H1 (cell line): ENCODE data around the gene NFKB1. TPM values are rescaled to one million over a fixed set of nuclear protein-coding genes. Genes with fewer than 3 reads are reported as not detected.

Source experiments
- CTCF ChIA-PET: fragments of 300-600 bp; sonication (Branson Sonifier 250); formaldehyde crosslinking; loops from one replicate; lab custom pipeline; 2021; ENCODE audit not compliant: partially characterized antibody; lab: Charles Lee
- POLR2A ChIA-PET: fragments of 300-600 bp; sonication (Branson Sonifier 250); formaldehyde crosslinking; loops from one replicate; lab custom pipeline; 2021; ENCODE audit warnings: inconsistent platforms; ENCODE audit not compliant: partially characterized antibody; lab: Charles Lee
- DNase-seq, 2 experiments: peaks; one replicate each; pipeline versions ENCODE4 v3.0.0 to v3.0.0-alpha.2; 2010 to 2022; ENCODE audit warnings: low spot score in 2 of 2, low read depth in 1 of 2, mixed read lengths in 1 of 2
- FAIRE-seq: peaks from 2 replicates; lab custom pipeline; 2011; peaks lifted over from hg19 to GRCh38; lab: Jason Lieb, UNC
- H2AFZ ChIP-seq: 2 replicates; pipeline ENCODE4 v1.8.1; 2012; ENCODE audit warnings: low read length, inconsistent platforms
- H2AK5ac ChIP-seq: 2 replicates; pipeline ENCODE4 v1.6.1; 2013; ENCODE audit warnings: low read depth, low read length
- H2BK120ac ChIP-seq: replicated peaks from 2 replicates; pipeline ENCODE3; 2013; ENCODE audit warnings: low read depth, low read length, inconsistent platforms
- H2BK12ac ChIP-seq: 2 replicates; pipeline ENCODE4 v1.6.1; 2013; ENCODE audit warnings: low read depth, low read length
- H2BK15ac ChIP-seq: 2 replicates; pipeline ENCODE4 v1.6.1; 2013; ENCODE audit warnings: low read length
- H2BK20ac ChIP-seq: 2 replicates; pipeline ENCODE4 v1.6.1; 2013; ENCODE audit warnings: low read length
- H2BK5ac ChIP-seq: 2 replicates; pipeline ENCODE4 v1.6.1; 2013; ENCODE audit warnings: low read depth, low read length
- H3K14ac ChIP-seq: 2 replicates; pipeline ENCODE4 v1.6.1; 2013; ENCODE audit warnings: inconsistent platforms; ENCODE audit not compliant: insufficient read length
- H3K18ac ChIP-seq: 2 replicates; pipeline ENCODE4 v1.6.1; 2013; ENCODE audit warnings: low read length; ENCODE audit errors: extremely low read depth
- H3K23ac ChIP-seq: 2 replicates; pipeline ENCODE4 v1.6.1; 2013; ENCODE audit warnings: inconsistent platforms; ENCODE audit not compliant: insufficient read length
- H3K23me2 ChIP-seq: 2 replicates; pipeline ENCODE4 v1.6.1; 2013; ENCODE audit warnings: low read depth, low read length
- H3K27ac ChIP-seq: 2 replicates; pipeline ENCODE4 v1.6.1; 2011; ENCODE audit warnings: low read depth, low read length, inconsistent platforms
- H3K27me3 ChIP-seq, 4 experiments: replicated peaks in 1 of 4; 1 replicate in 1 of 4; 2 replicates in 3 of 4; pipeline versions ENCODE4 v1.6.1 to v1.8.1; 2011 to 2013; ENCODE audit warnings: low read length in 3 of 4, mild to moderate bottlenecking in 3 of 4, inconsistent platforms in 2 of 4, mixed read lengths in 2 of 4, moderate library complexity in 1 of 4; ENCODE audit not compliant: control insufficient read depth in 3 of 4, insufficient read depth in 3 of 4; ENCODE audit errors: extremely low read depth in 1 of 4
- H3K36me3 ChIP-seq, 4 experiments: 2 replicates each; pipeline versions ENCODE4 v1.6.1 to v1.8.1; 2011 to 2013; ENCODE audit warnings: mild to moderate bottlenecking in 4 of 4, low read length in 3 of 4, moderate library complexity in 2 of 4, control low read depth in 1 of 4, inconsistent platforms in 1 of 4; ENCODE audit not compliant: insufficient read depth in 4 of 4, control insufficient read depth in 2 of 4
- H3K4ac ChIP-seq: replicated peaks from 2 replicates; pipeline ENCODE3; 2013; ENCODE audit warnings: low read length, low read depth, mixed read lengths, inconsistent platforms; ENCODE audit not compliant: insufficient read length
- H3K4me1 ChIP-seq, 4 experiments: replicated peaks in 1 of 4; 1 replicate in 1 of 4; 2 replicates in 3 of 4; pipeline versions ENCODE4 v1.6.1 to v1.8.1; 2011 to 2013; ENCODE audit warnings: low read length in 3 of 4, inconsistent platforms in 2 of 4, mixed read lengths in 1 of 4; ENCODE audit not compliant: insufficient read depth in 4 of 4, control insufficient read depth in 3 of 4
- H3K4me2 ChIP-seq, 2 experiments: 2 replicates each; pipeline versions ENCODE4 v1.6.1 to v1.8.1; 2011 to 2013; ENCODE audit warnings: low read depth in 2 of 2, low read length in 2 of 2, control low read depth in 1 of 2, inconsistent platforms in 1 of 2, mild to moderate bottlenecking in 1 of 2; ENCODE audit not compliant: insufficient read depth in 1 of 2
- H3K4me3 ChIP-seq, 4 experiments: fragments of 200-600, 300-600 bp in 1 of 4; sonication (generic), shearing (Covaris generic), sonication (Bioruptor Twin) in 1 of 4; 2 replicates each; pipeline versions ENCODE4 v1.5.1 to v1.8.1; 2011 to 2016; ENCODE audit warnings: low read length in 4 of 4, low read depth in 3 of 4, control low read depth in 2 of 4, inconsistent platforms in 2 of 4, mild to moderate bottlenecking in 2 of 4, mixed read lengths in 1 of 4, moderate library complexity in 1 of 4; ENCODE audit not compliant: insufficient read depth in 2 of 4; ENCODE audit errors: extremely low read depth in 1 of 4
- H3K56ac ChIP-seq: replicated peaks from 2 replicates; pipeline ENCODE3; 2013; ENCODE audit warnings: low read depth, mild to moderate bottlenecking, mixed read lengths, low read length, inconsistent platforms; ENCODE audit not compliant: insufficient read length
- H3K79me1 ChIP-seq: 2 replicates; pipeline ENCODE4 v1.6.1; 2013; ENCODE audit warnings: low read depth, low read length, control low read depth
- H3K79me2 ChIP-seq, 2 experiments: 2 replicates each; pipeline versions ENCODE4 v1.6.1 to v1.8.1; 2012 to 2013; ENCODE audit warnings: low read length in 2 of 2, mild to moderate bottlenecking in 2 of 2, inconsistent platforms in 1 of 2; ENCODE audit not compliant: insufficient read depth in 2 of 2, control insufficient read depth in 1 of 2
- H3K9ac ChIP-seq, 4 experiments: replicated peaks in 1 of 4; 1 replicate in 1 of 4; 2 replicates in 3 of 4; pipeline versions ENCODE4 v1.6.1 to v1.8.1; 2011 to 2013; ENCODE audit warnings: low read depth in 3 of 4, low read length in 3 of 4, control low read depth in 2 of 4, mild to moderate bottlenecking in 2 of 4, moderate library complexity in 2 of 4, inconsistent platforms in 1 of 4; ENCODE audit errors: extremely low read depth in 1 of 4
- H3K9me3 ChIP-seq, 2 experiments: 2 replicates each; pipeline versions ENCODE4 v1.6.1 to v1.8.1; 2012 to 2013; ENCODE audit warnings: mild to moderate bottlenecking in 2 of 2, moderate library complexity in 2 of 2, control low read depth in 1 of 2, inconsistent platforms in 1 of 2, low read depth in 1 of 2, low read length in 1 of 2, mixed read lengths in 1 of 2; ENCODE audit not compliant: insufficient read depth in 2 of 2
- H4K20me1 ChIP-seq, 2 experiments: replicated peaks in 1 of 2; 2 replicates each; pipeline versions ENCODE3 to v1.8.1; 2011 to 2013; ENCODE audit warnings: inconsistent platforms in 2 of 2, low read length in 2 of 2, mild to moderate bottlenecking in 1 of 2; ENCODE audit not compliant: insufficient read depth in 2 of 2, control insufficient read depth in 1 of 2
- H4K5ac ChIP-seq: 2 replicates; pipeline ENCODE4 v1.6.1; 2013; ENCODE audit warnings: low read length, low read depth, mixed read lengths, inconsistent platforms; ENCODE audit not compliant: insufficient read length
- H4K8ac ChIP-seq: 2 replicates; pipeline ENCODE4 v1.8.0; 2013; ENCODE audit warnings: mild to moderate bottlenecking, moderate library complexity, low read length, inconsistent platforms; ENCODE audit not compliant: insufficient read depth; ENCODE audit errors: extremely low read depth
- H4K91ac ChIP-seq: replicated peaks from 2 replicates; pipeline ENCODE3; 2013; ENCODE audit warnings: low read length, mixed read lengths, inconsistent platforms; ENCODE audit not compliant: insufficient read length
- CEBPB ChIP-seq: IDR thresholded peaks from 2 replicates; pipeline ENCODE4 v1.6.1; 2012; ENCODE audit warnings: low read depth, low read length
- KDM5A ChIP-seq: fragments of 200-600 bp; IDR thresholded peaks from 2 replicates; pipeline ENCODE4 v1.7.1; 2012; ENCODE audit warnings: mild to moderate bottlenecking, low read length, inconsistent platforms, mixed read lengths
- MAFK ChIP-seq: IDR thresholded peaks from 2 replicates; pipeline ENCODE4 v1.6.1; 2012; ENCODE audit warnings: low read depth, mild to moderate bottlenecking, improper control_type of control experiment, low read length
- RAD21 ChIP-seq, 2 experiments: IDR thresholded peaks in 1 of 2; conservative IDR thresholded peaks in 1 of 2; 2 replicates each; pipeline ENCODE4 v1.6.1; 2011; ENCODE audit warnings: low read depth in 2 of 2, low read length in 2 of 2, improper control_type of control experiment in 1 of 2, inconsistent platforms in 1 of 2, mild to moderate bottlenecking in 1 of 2, moderate library complexity in 1 of 2
- ZNF274 ChIP-seq: IDR thresholded peaks from 2 replicates; pipeline ENCODE4 v1.7.0; 2012; ENCODE audit warnings: low read length, borderline replicate concordance; ENCODE audit errors: extremely low read depth
- WGBS, 2 experiments: shearing (Covaris generic) in 1 of 2; methylation state at CpG; one replicate each; pipeline versions ENCODE4 v1.1.6 to v1.1.7; 2013 to 2015; ENCODE audit warnings: low lambda C conversion rate in 2 of 2, mixed read lengths in 2 of 2, inconsistent platforms in 1 of 2, low coverage in 1 of 2, missing lambda C conversion rate in 1 of 2; ENCODE audit not compliant: insufficient replicate concordance in 2 of 2, insufficient coverage in 1 of 2, insufficient read length in 1 of 2; ENCODE audit errors: extremely low coverage in 1 of 2, missing lambda C conversion rate in 1 of 2; 5-methylcytosine and 5-hydroxymethylcytosine counted together
- polyA plus RNA-seq, 7 experiments: library from polyadenylated mRNA; depleted of rRNA in 3 of 7; stranded (reverse) in 5 of 7; unstranded in 2 of 7; fragments of >200 nt in 5 of 7; fragments of 200-250 nt in 2 of 7; gene quantifications; 1 replicate in 5 of 7; 2 replicates in 1 of 7; 4 replicates in 1 of 7; pipeline versions ENCODE4 v1.2.1 to v1.2.3, GENCODE V29; 2011 to 2013; ENCODE audit warnings: missing spikeins in 2 of 7, mixed read lengths in 2 of 7
- total RNA-seq: library from RNA; stranded (reverse); fragmentation: NEBNext Ultra II Directional; extraction: Animal tissue kit (Norgen Biotek cat#: 25700); gene quantifications from 2 replicates; pipeline ENCODE4 v1.2.1, GENCODE V29; 2021
- TF ChIP-seq, protein P1 (sequence below): IDR thresholded peaks from 2 replicates; pipeline ENCODE4 v1.6.1; 2012; ENCODE audit warnings: inconsistent platforms

Gene NFKB1
- total and polyA plus RNA-seq, 2 of the 8 experiments (the other 6 are each of a cell fraction or from before 2014, with no cell fraction given), result 2.9 to 6.8 TPM

DNA sequence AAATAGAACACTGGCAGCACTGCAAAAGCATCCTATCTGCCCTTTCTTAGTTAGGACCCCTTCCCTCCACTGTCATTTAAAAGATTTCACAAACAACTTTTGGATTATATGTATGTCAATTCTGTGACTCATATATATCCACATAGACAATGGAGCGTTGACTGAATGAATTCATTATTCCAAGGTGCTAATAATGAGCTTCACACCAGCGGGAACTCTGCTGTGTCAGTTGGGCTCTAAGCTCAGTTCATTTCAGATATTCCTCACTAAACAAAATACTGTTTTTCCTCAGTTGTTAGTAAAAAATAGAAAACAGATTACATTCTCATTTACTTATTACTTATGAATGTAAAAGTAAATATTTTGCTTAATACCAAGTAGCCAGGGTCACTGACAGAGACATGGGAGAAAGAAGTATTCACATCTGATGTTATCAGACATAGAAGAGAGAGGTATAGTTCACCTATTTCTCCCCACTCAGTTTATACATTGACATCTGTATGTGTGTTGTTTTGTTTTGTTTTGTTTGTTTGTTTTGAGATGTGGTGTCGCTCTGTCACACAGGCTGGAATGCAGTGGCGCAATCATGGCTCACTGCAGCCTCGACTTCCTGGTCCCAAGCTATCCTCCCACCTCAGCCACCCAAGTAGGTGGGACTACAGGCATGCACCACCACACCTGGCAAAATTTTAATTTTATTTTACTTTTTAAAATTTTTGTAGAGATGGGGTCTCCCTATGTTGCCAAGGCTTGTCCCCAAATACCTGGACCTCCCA is 10.9 kb downstream of the NFKB1 start:
- no peak overlapping the region for H3K14ac ChIP-seq
- TF ChIP-seq, protein P1, sequence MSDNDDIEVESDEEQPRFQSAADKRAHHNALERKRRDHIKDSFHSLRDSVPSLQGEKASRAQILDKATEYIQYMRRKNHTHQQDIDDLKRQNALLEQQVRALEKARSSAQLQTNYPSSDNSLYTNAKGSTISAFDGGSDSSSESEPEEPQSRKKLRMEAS, result no peak
- TF ChIP-seq ZNF274 (no peak), MAFK (no peak), CEBPB (peak; percentile 21; the same call in 1 of the 2 replicates), RAD21 (IDR thresholded peaks at IDR 0.05 in 1 of 2, conservative IDR thresholded peaks at IDR 0.05 in 1 of 2; ENCODE audit: low read depth in 2 of 2, low read length in 2 of 2) (no peak), KDM5A (no peak)
- TF ChIP-seq, all 59 proteins: peak for 1
- H4K91ac ChIP-seq, result no peak overlapping the region
- POLR2A ChIA-PET, result no interaction called here
- H2BK120ac ChIP-seq, result no peak overlapping the region
- H3K79me2 ChIP-seq, result no peaks in the 10 kb centered on the region
- no peak overlapping the region for H4K5ac ChIP-seq
- H3K79me1 ChIP-seq, result no peaks in the 10 kb centered on the region
- no peak overlapping the region for H3K4me3 ChIP-seq
- no peak overlapping the region for H4K8ac ChIP-seq
- DNase-seq (no peak), FAIRE-seq (no peak)
- no peak overlapping the region for H3K56ac ChIP-seq
- CTCF ChIA-PET, result interaction anchor here (0.7 to 1.7 kb wide), 5 partner anchors 11 to 1550 kb away, joined by 3 to 6 read pairs (median 3); no protein-coding TSS in a partner anchor
- no peak overlapping the region for H3K9ac ChIP-seq
- no peak overlapping the region for H2BK20ac ChIP-seq
- H3K9me3 ChIP-seq, result peaks cover 0 to 3% of the 10 kb centered on the region in 2 experiments; a peak in 1 of 4 replicates
- H3K23ac ChIP-seq, result no peak overlapping the region
- no peaks in the 10 kb centered on the region for H3K23me2 ChIP-seq
- no peak overlapping the region for H2BK15ac ChIP-seq
- no peaks in the 10 kb centered on the region for H3K27me3 ChIP-seq
- H2BK12ac ChIP-seq, result no peak overlapping the region
- no peaks in the 10 kb centered on the region for H3K36me3 ChIP-seq
- no peak overlapping the region for H3K4me2 ChIP-seq
- no peak overlapping the region for H3K18ac ChIP-seq
- no peak overlapping the region for H3K4ac ChIP-seq
- no peak overlapping the region for H2BK5ac ChIP-seq
- no peaks in the 10 kb centered on the region for H4K20me1 ChIP-seq
- WGBS, 2 experiments, result 93% methylated on average over 5 of the region's 5 CpGs; no CpG with 5 or more reads in 1 of the 2 experiments
- H3K27ac ChIP-seq, result no peak overlapping the region
- no peak overlapping the region for H2AK5ac ChIP-seq
- no peaks in the 10 kb centered on the region for H3K4me1 ChIP-seq
- no peak overlapping the region for H2AFZ ChIP-seq
